ENCODE results near the gene GAL3ST2.
"Not testable (repeated sequence)": the region's sequence is repeated elsewhere in the genome, so short reads cannot be mapped to it uniquely, and the experiment has no call there.

GAL3ST2 gene

GRCh38 chr2:241819947-241820624 lies 43.5 kb downstream of the GAL3ST2 start:
- DNase-seq (ENCODE audit: low read depth, low spot score), result not testable (repeated sequence)

- DNase-seq (ENCODE audit: low read depth, low spot score), result no peak
These were observed 44.2 kb downstream of the GAL3ST2 start for GRCh38 chr2:241820625-241821384.

- DNase-seq (ENCODE audit: low read depth, low spot score), result no peak
These were observed 45.0 kb downstream of the GAL3ST2 start for GRCh38 chr2:241821460-241822263.

- no peak for DNase-seq (ENCODE audit: low read depth, low spot score)
These were observed 45.6 kb downstream of the GAL3ST2 start for GRCh38 chr2:241822264-241822623.

- not testable (repeated sequence) for DNase-seq (ENCODE audit: low read depth, low spot score)
These were observed 47.2 kb downstream of the GAL3ST2 start for GRCh38 chr2:241823531-241824437.

GRCh38 chr2:241827394-241827793 lies 50.8 kb downstream of the GAL3ST2 start:
- no peak for DNase-seq (ENCODE audit: low read depth, low spot score)

GRCh38 chr2:241833101-241833663 lies 56.6 kb downstream of the GAL3ST2 start:
- no peak for DNase-seq (ENCODE audit: low read depth, low spot score)

GRCh38 chr2:241833756-241834526 lies 57.3 kb downstream of the GAL3ST2 start:
- DNase-seq (ENCODE audit: low read depth, low spot score), result not testable (repeated sequence)

GRCh38 chr2:241834527-241835210 lies 58.0 kb downstream of the GAL3ST2 start:
- no peak for DNase-seq (ENCODE audit: low read depth, low spot score)

GRCh38 chr2:241835611-241836010 lies 59.0 kb downstream of the GAL3ST2 start:
- no peak for DNase-seq (ENCODE audit: low read depth, low spot score)

- no peak for DNase-seq (ENCODE audit: low read depth, low spot score)
These were observed 59.7 kb downstream of the GAL3ST2 start for GRCh38 chr2:241836292-241836691.

- no peak for DNase-seq (ENCODE audit: low read depth, low spot score)
These were observed 60.8 kb downstream of the GAL3ST2 start for GRCh38 chr2:241837197-241837965.

- DNase-seq (ENCODE audit: low read depth, low spot score), result no peak
These were observed 64.8 kb downstream of the GAL3ST2 start for GRCh38 chr2:241841181-241842066.

- DNase-seq (ENCODE audit: low read depth, low spot score), result peak; percentile 70
These were observed 65.4 kb downstream of the GAL3ST2 start for GRCh38 chr2:241842067-241842415.

GRCh38 chr2:241842620-241843211 lies 66.1 kb downstream of the GAL3ST2 start:
- DNase-seq (ENCODE audit: low read depth, low spot score), result no peak

GRCh38 chr2:241843321-241844065 lies 66.9 kb downstream of the GAL3ST2 start:
- DNase-seq (ENCODE audit: low read depth, low spot score), result no peak

Data from ELF-1 (cell line).